Nephron (organoid): ENCODE measurements around the gene OR4D1.
A peak's percentile ranks its signal among the peaks of the same experiment; 100 is the strongest.

Experiments used
- H3K27ac Mint-ChIP-seq, 3 experiments: 2 replicates each; pipeline ENCODE4 v1.8.0; 2020; ENCODE audit warnings: mixed read lengths in 3 of 3, mild to moderate bottlenecking in 2 of 3, moderate library complexity in 1 of 3
- H3K27me3 Mint-ChIP-seq: 2 replicates; pipeline ENCODE4 v1.8.0; 2021; ENCODE audit warnings: low read depth, mild to moderate bottlenecking, moderate library complexity, mixed read lengths
- H3K36me3 Mint-ChIP-seq: 2 replicates; pipeline ENCODE4 v1.8.0; 2020; ENCODE audit warnings: low read depth, mixed read lengths
- H3K4me1 Mint-ChIP-seq: 2 replicates; pipeline ENCODE4 v1.8.0; 2020; ENCODE audit warnings: mixed read lengths
- H3K4me3 Mint-ChIP-seq, 3 experiments: 2 replicates each; pipeline ENCODE4 v1.8.0; 2020; ENCODE audit warnings: mild to moderate bottlenecking in 3 of 3, mixed read lengths in 3 of 3, moderate library complexity in 2 of 3
- H3K9me3 Mint-ChIP-seq: 2 replicates; pipeline ENCODE4 v1.8.0; 2020; ENCODE audit warnings: mixed read lengths
- TF ChIP-seq, protein P1 (sequence below), 3 experiments: fragments of 200-600 bp; sonication (generic); IDR thresholded peaks; one replicate each; pipeline ENCODE4 v1.5.0; 2021; ENCODE audit warnings: antibody characterized with exemption in 3 of 3; ENCODE audit not compliant: unreplicated experiment in 3 of 3

The OR4D1 gene

GRCh38 chr17:58208344-58208743 is 60.2 kb downstream of the OR4D1 start:
- H3K36me3 Mint-ChIP-seq, result peaks cover 58% of the 10 kb centered on the region
- peak overlapping the region in 1 of 3 experiments; percentile 78 for H3K27ac Mint-ChIP-seq
- TF ChIP-seq, protein P1, sequence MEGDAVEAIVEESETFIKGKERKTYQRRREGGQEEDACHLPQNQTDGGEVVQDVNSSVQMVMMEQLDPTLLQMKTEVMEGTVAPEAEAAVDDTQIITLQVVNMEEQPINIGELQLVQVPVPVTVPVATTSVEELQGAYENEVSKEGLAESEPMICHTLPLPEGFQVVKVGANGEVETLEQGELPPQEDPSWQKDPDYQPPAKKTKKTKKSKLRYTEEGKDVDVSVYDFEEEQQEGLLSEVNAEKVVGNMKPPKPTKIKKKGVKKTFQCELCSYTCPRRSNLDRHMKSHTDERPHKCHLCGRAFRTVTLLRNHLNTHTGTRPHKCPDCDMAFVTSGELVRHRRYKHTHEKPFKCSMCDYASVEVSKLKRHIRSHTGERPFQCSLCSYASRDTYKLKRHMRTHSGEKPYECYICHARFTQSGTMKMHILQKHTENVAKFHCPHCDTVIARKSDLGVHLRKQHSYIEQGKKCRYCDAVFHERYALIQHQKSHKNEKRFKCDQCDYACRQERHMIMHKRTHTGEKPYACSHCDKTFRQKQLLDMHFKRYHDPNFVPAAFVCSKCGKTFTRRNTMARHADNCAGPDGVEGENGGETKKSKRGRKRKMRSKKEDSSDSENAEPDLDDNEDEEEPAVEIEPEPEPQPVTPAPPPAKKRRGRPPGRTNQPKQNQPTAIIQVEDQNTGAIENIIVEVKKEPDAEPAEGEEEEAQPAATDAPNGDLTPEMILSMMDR (IDR thresholded peaks at IDR 0.05; ENCODE audit: unreplicated experiment in 3 of 3), result no peak
- no peaks in the 10 kb centered on the region for H3K9me3 Mint-ChIP-seq
- no peak overlapping the region for H3K4me3 Mint-ChIP-seq
- no peaks in the 10 kb centered on the region for H3K27me3 Mint-ChIP-seq
- H3K4me1 Mint-ChIP-seq, result no peaks in the 10 kb centered on the region
